ENCODE results near the gene HAAO.

DNA sequence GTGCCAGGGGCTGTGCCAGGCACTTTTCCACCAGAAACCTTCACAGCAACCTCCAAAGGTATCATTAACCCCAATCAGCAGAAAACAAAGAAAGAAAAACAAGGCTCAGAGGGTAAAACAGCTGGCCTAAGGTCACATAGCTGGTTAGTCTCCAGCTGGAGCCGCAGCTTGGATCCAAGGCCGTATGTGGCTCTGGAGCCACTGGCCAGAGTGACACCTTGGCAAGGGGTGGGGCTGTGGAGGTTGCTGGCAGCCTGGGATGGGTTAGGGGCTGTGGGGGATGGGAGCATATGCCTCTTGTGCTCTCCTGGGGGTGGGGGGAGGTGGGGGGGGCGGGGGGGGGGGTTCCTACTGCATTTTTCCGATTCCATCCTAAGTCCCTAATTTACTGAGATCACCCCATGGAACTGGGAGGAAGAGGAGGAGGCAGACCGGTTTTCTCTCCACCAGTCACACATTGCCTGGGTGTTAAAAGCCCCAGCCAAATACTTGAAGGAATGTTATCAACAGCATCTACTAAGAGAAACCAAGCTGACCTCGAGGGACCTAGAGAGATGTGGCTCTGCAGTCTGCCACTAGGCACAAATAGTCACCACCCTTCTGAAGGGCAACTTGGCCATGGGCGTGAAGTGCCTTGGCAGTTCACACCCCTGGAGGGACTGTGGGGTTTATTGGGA lies 8.0 kb downstream of the HAAO start:
- TF ChIP-seq, protein P1, sequence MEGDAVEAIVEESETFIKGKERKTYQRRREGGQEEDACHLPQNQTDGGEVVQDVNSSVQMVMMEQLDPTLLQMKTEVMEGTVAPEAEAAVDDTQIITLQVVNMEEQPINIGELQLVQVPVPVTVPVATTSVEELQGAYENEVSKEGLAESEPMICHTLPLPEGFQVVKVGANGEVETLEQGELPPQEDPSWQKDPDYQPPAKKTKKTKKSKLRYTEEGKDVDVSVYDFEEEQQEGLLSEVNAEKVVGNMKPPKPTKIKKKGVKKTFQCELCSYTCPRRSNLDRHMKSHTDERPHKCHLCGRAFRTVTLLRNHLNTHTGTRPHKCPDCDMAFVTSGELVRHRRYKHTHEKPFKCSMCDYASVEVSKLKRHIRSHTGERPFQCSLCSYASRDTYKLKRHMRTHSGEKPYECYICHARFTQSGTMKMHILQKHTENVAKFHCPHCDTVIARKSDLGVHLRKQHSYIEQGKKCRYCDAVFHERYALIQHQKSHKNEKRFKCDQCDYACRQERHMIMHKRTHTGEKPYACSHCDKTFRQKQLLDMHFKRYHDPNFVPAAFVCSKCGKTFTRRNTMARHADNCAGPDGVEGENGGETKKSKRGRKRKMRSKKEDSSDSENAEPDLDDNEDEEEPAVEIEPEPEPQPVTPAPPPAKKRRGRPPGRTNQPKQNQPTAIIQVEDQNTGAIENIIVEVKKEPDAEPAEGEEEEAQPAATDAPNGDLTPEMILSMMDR (IDR thresholded peaks at IDR 0.05), result no peak
- TF ChIP-seq POLR2A (IDR thresholded peaks at IDR 0.05), result no peak

Data from prostate gland (tissue), 2 donors.